RCC 7860 (cell line): ENCODE measurements around the gene CLDN10.

Source experiments
- DNase-seq: peaks from one replicate; pipeline ENCODE4 v3.0.0-alpha.2; 2015; ENCODE audit warnings: low spot score
- FAIRE-seq: peaks from 2 replicates; lab custom pipeline; 2012; peaks lifted over from hg19 to GRCh38; lab: Jason Lieb, UNC

CLDN10 gene

GRCh38 chr13:95596701-95597100 is 44.2 kb downstream of the CLDN10 start:
- FAIRE-seq: no peak
- DNase-seq: no peak

- FAIRE-seq (no peak), DNase-seq (no peak)
These were observed 48.7 kb downstream of the CLDN10 start for GRCh38 chr13:95601216-95601615.

- no peak for DNase-seq
- FAIRE-seq: no peak
These were observed 49.4 kb downstream of the CLDN10 start for GRCh38 chr13:95601906-95602305.

- peak; percentile 20 for DNase-seq
- FAIRE-seq: no peak
These were observed 51.5 kb downstream of the CLDN10 start for GRCh38 chr13:95603887-95604555.

GRCh38 chr13:95604556-95604915 is 52.0 kb downstream of the CLDN10 start:
- FAIRE-seq: no peak
- DNase-seq: no peak

GRCh38 chr13:95605448-95606125 is 53.1 kb downstream of the CLDN10 start:
- no peak for FAIRE-seq
- DNase-seq: no peak

- FAIRE-seq (no peak), DNase-seq (peak; percentile 20)
These were observed 54.8 kb downstream of the CLDN10 start for GRCh38 chr13:95607366-95607765.

- DNase-seq (no peak), FAIRE-seq (no peak)
These were observed 56.3 kb downstream of the CLDN10 start for GRCh38 chr13:95608640-95609323.

- DNase-seq: no peak
- FAIRE-seq: no peak
These were observed 62.2 kb downstream of the CLDN10 start for GRCh38 chr13:95614641-95615245.

- DNase-seq: no peak
- FAIRE-seq: no peak
These were observed 63.0 kb downstream of the CLDN10 start for GRCh38 chr13:95615539-95615938.

- FAIRE-seq: no peak
- DNase-seq: no peak
These were observed 67.7 kb downstream of the CLDN10 start for GRCh38 chr13:95620030-95620824.

GRCh38 chr13:95620825-95621498 is 68.4 kb downstream of the CLDN10 start:
- FAIRE-seq (no peak), DNase-seq (no peak)

GRCh38 chr13:95623141-95623540 is 70.6 kb downstream of the CLDN10 start:
- FAIRE-seq (peak; percentile 87), DNase-seq (peak; percentile 63)

- DNase-seq (peak; percentile 32), FAIRE-seq (peak; percentile 49)
These were observed 71.5 kb downstream of the CLDN10 start for GRCh38 chr13:95624020-95624419.

GRCh38 chr13:95626768-95627167 is 74.2 kb downstream of the CLDN10 start:
- FAIRE-seq: no peak
- no peak for DNase-seq

GRCh38 chr13:95627590-95627989 is 75.1 kb downstream of the CLDN10 start:
- DNase-seq (no peak), FAIRE-seq (no peak)

GRCh38 chr13:95628488-95628887 is 76.0 kb downstream of the CLDN10 start:
- FAIRE-seq: no peak
- no peak for DNase-seq

GRCh38 chr13:95629071-95629470 is 76.6 kb downstream of the CLDN10 start:
- no peak for FAIRE-seq

More at GRCh38 chr13:95629071-95629470, 76.6 kb downstream of the CLDN10 start:
- DNase-seq: no peak
